RPMI8226 (cell line): ENCODE measurements around the gene TADA1.
A peak's percentile ranks its signal among the peaks of the same experiment; 100 is the strongest.
"Not testable (repeated sequence)": the region's sequence is repeated elsewhere in the genome, so short reads cannot be mapped to it uniquely, and the experiment has no call there.

Source experiments
- DNase-seq: peaks from one replicate; pipeline ENCODE4 v3.0.0-alpha.2; 2015

Gene TADA1

GRCh38 chr1:166843322-166843721 is 32.7 kb downstream of the TADA1 start:
- DNase-seq, result no peak

GRCh38 chr1:166840309-166841274 is 35.5 kb downstream of the TADA1 start:
- DNase-seq, result no peak

DNA sequence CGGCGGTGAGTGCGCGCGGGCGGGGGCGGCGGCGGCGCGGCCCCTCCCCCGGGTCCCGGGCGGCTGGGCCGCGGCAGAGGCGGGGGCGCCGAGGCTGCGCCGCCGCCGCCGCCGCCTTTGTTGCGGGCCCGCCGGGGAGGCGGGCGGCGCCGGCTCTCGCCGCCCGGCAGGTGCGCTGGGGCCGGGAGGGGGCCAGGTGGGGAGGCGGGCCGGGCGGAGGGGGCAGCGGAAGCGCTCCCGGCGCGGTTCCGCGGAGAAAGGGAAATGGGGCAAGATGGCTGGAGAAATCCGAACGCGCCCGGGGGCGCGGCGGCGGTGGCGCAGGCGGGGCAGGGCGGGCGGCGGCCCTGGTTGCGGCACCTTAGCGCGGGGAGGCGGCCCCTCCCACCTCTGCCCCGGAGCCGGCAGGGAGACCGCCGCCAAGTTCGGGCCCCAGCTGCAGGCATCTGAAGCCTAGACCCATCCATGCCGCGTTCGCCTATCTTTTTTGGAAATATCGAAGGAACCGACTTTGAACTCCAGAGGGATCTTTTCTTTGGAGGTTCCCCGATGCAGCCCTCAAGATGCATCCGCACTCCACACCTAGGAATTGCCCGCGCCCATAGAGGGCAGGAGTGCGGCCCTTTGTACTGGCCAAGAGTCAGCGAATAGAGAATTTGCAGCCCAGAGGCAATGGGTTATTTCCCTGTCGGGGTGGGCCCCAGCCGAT is 36.3 kb downstream of the TADA1 start:
- DNase-seq, result peak; percentile 74

- peak; percentile 95 for DNase-seq
Observed at GRCh38 chr1:166838766-166839599, 37.1 kb downstream of the TADA1 start, which contains the start of gene POGK. Gene POGK (plus strand): TSS chr1:166839475. CDS start chr1:166840957, 1,482 bp downstream.

DNA sequence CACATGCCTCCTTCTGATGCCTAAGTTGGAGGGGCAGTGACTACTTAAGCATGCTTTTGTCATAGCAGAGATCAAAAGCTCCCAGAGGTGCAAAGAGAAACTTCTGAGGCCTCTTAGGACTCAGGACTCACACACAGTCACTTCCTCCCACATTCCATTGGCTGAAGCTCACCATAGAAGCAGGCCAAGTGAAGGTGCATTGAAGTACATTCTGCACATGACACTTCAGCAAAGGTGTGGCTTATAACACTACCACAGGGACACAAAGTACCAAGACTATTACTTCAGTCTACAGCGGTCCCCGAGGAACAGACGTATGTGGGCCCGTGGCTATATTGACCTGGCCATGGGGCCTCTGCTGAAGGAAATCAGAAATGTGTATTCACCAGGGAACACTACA is 39.3 kb downstream of the TADA1 start:
- no peak for DNase-seq

- DNase-seq, result not testable (repeated sequence)
Observed at GRCh38 chr1:166829762-166830161, 46.3 kb downstream of the TADA1 start.

- peak; percentile 23 for DNase-seq
Observed at GRCh38 chr1:166827426-166827825, 48.6 kb downstream of the TADA1 start.

- peak; percentile 37 for DNase-seq
Observed at GRCh38 chr1:166822385-166822784, 53.7 kb downstream of the TADA1 start.

DNA sequence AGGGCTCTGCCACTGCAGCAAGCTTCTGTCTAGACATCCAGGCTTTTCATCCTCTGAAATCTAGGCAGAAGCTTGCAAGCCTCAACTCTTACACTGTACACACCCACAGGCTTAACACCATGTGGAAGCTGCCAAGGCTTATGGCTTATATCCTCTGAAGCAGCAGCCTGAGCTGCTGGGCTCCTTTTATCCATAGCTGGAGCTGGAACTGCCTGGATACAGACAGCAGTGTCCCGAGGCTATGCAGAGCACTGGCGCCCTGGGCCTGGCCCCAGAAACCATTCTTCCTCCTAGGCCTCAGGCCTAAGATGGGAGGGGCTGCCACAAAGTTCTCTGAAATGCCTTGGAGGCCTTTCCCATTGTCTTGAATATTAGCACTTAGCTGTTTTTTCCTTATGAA is 56.1 kb downstream of the TADA1 start:
- DNase-seq, result no peak

- no peak for DNase-seq
Observed at GRCh38 chr1:166814611-166815010, 61.5 kb downstream of the TADA1 start.

GRCh38 chr1:166813508-166814223 is 62.4 kb downstream of the TADA1 start:
- DNase-seq, result no peak

- no peak for DNase-seq
Observed at GRCh38 chr1:166811691-166812090, 64.4 kb downstream of the TADA1 start.

- no peak for DNase-seq
Observed at GRCh38 chr1:166808952-166809351, 67.1 kb downstream of the TADA1 start.
